NCI-H1694 treated with DMSO at 0.1 percent for 48 hours (cell line): ENCODE data around the gene AAK1.
"Not testable (repeated sequence)": the region's sequence is repeated elsewhere in the genome, so short reads cannot be mapped to it uniquely, and the experiment has no call there.

Source experiments
- DNase-seq: peaks from one replicate; lab custom pipeline; 2025; lab: John Stamatoyannopoulos, UW

AAK1 gene

GRCh38 chr2:69643602-69644505 is at the start of gene AAK1:
TSS of gene AAK1 (minus strand) at chr2:69643739. CDS start at chr2:69643040, 699 bp downstream.
- DNase-seq, result peak; percentile 88

GRCh38 chr2:69692424-69692823 is 48.9 kb upstream of the AAK1 start:
- DNase-seq, result no peak

- no peak for DNase-seq
These were observed 46.4 kb upstream of the AAK1 start for GRCh38 chr2:69689969-69690368.

- DNase-seq, result no peak
These were observed 45.9 kb upstream of the AAK1 start for GRCh38 chr2:69689466-69689865.

- no peak for DNase-seq
These were observed 44.6 kb upstream of the AAK1 start for GRCh38 chr2:69687971-69688611.

- no peak for DNase-seq
These were observed 43.3 kb upstream of the AAK1 start for GRCh38 chr2:69686813-69687212.

GRCh38 chr2:69685321-69686048 is 41.9 kb upstream of the AAK1 start:
- DNase-seq, result no peak

GRCh38 chr2:69683170-69683971 is 39.8 kb upstream of the AAK1 start:
- no peak for DNase-seq

GRCh38 chr2:69682525-69682924 is 39.0 kb upstream of the AAK1 start:
- no peak for DNase-seq

GRCh38 chr2:69680001-69680675 is 36.6 kb upstream of the AAK1 start:
- DNase-seq, result no peak

GRCh38 chr2:69677914-69678313 is 34.4 kb upstream of the AAK1 start:
- no peak for DNase-seq

- no peak for DNase-seq
These were observed 32.6 kb upstream of the AAK1 start for GRCh38 chr2:69676146-69676545.

- DNase-seq, result no peak
These were observed 30.8 kb upstream of the AAK1 start for GRCh38 chr2:69674316-69674670.

GRCh38 chr2:69673098-69673497 is 29.6 kb upstream of the AAK1 start:
- DNase-seq, result not testable (repeated sequence)

- DNase-seq, result no peak
These were observed 26.1 kb upstream of the AAK1 start for GRCh38 chr2:69669666-69670065.

GRCh38 chr2:69668598-69668997 is 25.1 kb upstream of the AAK1 start:
- no peak for DNase-seq

- no peak for DNase-seq
These were observed 24.4 kb upstream of the AAK1 start for GRCh38 chr2:69667805-69668382.

GRCh38 chr2:69665152-69665551 is 21.6 kb upstream of the AAK1 start:
- DNase-seq, result no peak

- DNase-seq, result no peak
These were observed 20.3 kb upstream of the AAK1 start for GRCh38 chr2:69663860-69664259.

- DNase-seq, result not testable (repeated sequence)
These were observed 19.0 kb upstream of the AAK1 start for GRCh38 chr2:69662547-69662946.

GRCh38 chr2:69660637-69661036 is 17.1 kb upstream of the AAK1 start:
- DNase-seq, result no peak
